SU-DHL-6 (cell line): ENCODE data around the gene PA2G4.

ENCODE experiments used
- H2AFZ ChIP-seq: fragments of 200-600 bp; sonication (generic); 2 replicates; pipeline ENCODE4 v1.6.1; 2014; ENCODE audit warnings: low read depth, mild to moderate bottlenecking, moderate library complexity, mixed read lengths, antibody characterized with exemption, low read length; ENCODE audit not compliant: severe bottlenecking
- H3F3A ChIP-seq: fragments of 200-600 bp; shearing (Covaris generic); 2 replicates; pipeline ENCODE4 v1.6.0; 2016; ENCODE audit warnings: antibody characterized with exemption, mild to moderate bottlenecking; ENCODE audit not compliant: insufficient read depth
- H3K27ac ChIP-seq: fragments of 200-600 bp; sonication (generic); 2 replicates; pipeline ENCODE4 v1.5.1; 2016; ENCODE audit warnings: low read depth, mild to moderate bottlenecking, low read length, moderate library complexity, mixed read lengths
- H3K27me3 ChIP-seq: fragments of 200-600 bp; sonication (generic), shearing (Covaris generic); 2 replicates; pipeline ENCODE4 v1.6.0; 2014; ENCODE audit warnings: mild to moderate bottlenecking, low read length
- H3K36me3 ChIP-seq: fragments of 200-600 bp; sonication (generic); 2 replicates; pipeline ENCODE4 v1.6.1; 2014; ENCODE audit warnings: mild to moderate bottlenecking, low read length, mixed read lengths
- H3K4me2 ChIP-seq: fragments of 300-600, 200-600 bp; shearing (Covaris generic), sonication (generic); 2 replicates; pipeline ENCODE4 v1.6.0; 2014; ENCODE audit warnings: low read length, low read depth, mild to moderate bottlenecking; ENCODE audit not compliant: poor library complexity, severe bottlenecking
- H3K4me3 ChIP-seq: fragments of 200-600 bp; sonication (generic); 2 replicates; pipeline ENCODE4 v1.5.1; 2014; ENCODE audit warnings: antibody characterized with exemption, low read length, mild to moderate bottlenecking, mixed read lengths; ENCODE audit not compliant: insufficient read depth, poor library complexity, severe bottlenecking
- H3K79me2 ChIP-seq: fragments of 200-600 bp; sonication (generic); 2 replicates; pipeline ENCODE4 v1.6.1; 2014; ENCODE audit warnings: mild to moderate bottlenecking, low read length, moderate library complexity; ENCODE audit not compliant: insufficient read depth
- H3K9ac ChIP-seq: fragments of 200-600 bp; sonication (generic); 2 replicates; pipeline ENCODE4 v1.7.0; 2014; ENCODE audit warnings: mild to moderate bottlenecking, low read length
- H3K9me2 ChIP-seq: fragments of 200-600 bp; sonication (generic); replicated peaks from 2 replicates; pipeline ENCODE4 v1.6.1; 2014; ENCODE audit warnings: low read length; ENCODE audit not compliant: insufficient read depth
- H3K9me3 ChIP-seq: fragments of 200-600 bp; sonication (generic); 2 replicates; pipeline ENCODE4 v1.6.1; 2014; ENCODE audit warnings: low read length, mixed read lengths; ENCODE audit not compliant: insufficient read depth
- H4K20me1 ChIP-seq: fragments of 200-600 bp; sonication (generic); 2 replicates; pipeline ENCODE4 v1.6.1; 2014; ENCODE audit warnings: low read depth, mild to moderate bottlenecking, antibody characterized with exemption, low read length, moderate library complexity, mixed read lengths
- CTCF ChIP-seq: fragments of 200-600 bp; sonication (generic); IDR thresholded peaks from one replicate; pipeline ENCODE4 v1.5.1; 2017; ENCODE audit warnings: antibody characterized with exemption, mild to moderate bottlenecking, low read length, moderate library complexity; ENCODE audit not compliant: insufficient read depth, poor library complexity, severe bottlenecking
- EZH2phosphoT487 ChIP-seq: fragments of 200-600 bp; sonication (generic), shearing (Covaris generic); conservative IDR thresholded peaks from 2 replicates; pipeline ENCODE4 v1.6.1; 2018; ENCODE audit warnings: mild to moderate bottlenecking, antibody characterized with exemption, low read length, moderate library complexity, mixed read lengths

Gene PA2G4

DNA sequence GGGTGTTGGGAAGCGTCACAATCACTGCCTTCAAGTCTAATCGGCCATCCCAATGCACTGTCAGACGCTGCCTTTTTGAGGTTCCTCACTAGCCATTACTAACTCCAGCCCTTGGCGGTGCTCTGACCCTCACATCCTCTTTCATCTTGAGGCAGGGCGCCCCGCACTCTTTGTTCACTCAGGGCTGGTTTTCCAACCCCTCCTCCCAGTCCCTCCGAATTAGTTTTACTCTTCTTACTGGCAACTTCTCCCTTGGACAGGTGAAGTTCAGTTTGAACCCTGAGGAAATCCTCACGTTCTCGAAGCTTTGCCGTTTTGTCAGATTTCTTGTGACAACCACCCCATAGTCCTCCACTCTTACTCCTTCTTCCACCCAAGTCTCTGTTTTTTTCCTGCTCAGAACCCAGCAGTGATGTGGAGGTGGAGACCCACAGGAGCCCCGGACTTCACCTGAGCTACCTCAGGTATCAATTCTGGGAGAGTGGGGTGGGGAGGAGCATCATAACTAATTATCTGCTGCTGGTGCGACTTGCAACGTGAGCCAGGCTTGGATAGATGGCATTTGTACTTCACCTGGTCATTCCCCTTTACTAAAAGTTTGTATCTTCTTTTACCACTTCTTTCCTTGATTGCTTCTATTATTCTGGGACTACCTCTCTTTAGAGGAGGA is 14.5 kb downstream of the PA2G4 start:
- H3K36me3 ChIP-seq, result peaks cover 5% of the 10 kb centered on the region; the same call in 1 of the 2 replicates
- H3K27me3 ChIP-seq, result no peaks in the 10 kb centered on the region
- peak overlapping the region; percentile 62 for H3K27ac ChIP-seq

DNA sequence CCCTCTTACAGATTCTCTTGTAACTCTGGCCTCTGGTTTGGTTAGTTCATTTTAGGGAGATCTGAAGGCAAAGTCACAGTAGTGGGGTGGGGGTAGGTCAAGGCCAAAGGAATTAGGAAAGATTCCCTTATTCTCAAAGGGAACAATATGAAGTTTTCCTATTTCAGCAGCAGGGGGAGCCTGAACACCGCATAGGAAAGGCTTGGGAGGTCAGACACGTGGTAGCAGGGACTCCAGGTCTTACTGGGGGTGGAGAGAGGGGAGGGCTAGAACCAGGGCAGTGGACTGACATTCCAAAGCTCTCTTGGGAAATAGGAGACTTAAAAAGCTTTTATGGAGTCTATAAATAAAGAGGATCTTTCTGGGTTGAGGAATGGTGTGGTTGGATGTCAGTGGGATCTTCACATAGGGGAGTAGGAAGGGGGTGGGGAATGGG is 15.0 kb downstream of the PA2G4 start:
- Histone ChIP-seq H3K4me3 (peak overlapping the region; percentile 57), H3K9me2 (no peaks in the 10 kb centered on the region), H3K36me3 (peaks cover 5% of the 10 kb centered on the region; the same call in 1 of the 2 replicates), H3K9ac (peak overlapping the region; percentile 64), H3F3A (peaks cover 41% of the 10 kb centered on the region), H3K27ac (peak overlapping the region; percentile 62), H3K9me3 (no peaks in the 10 kb centered on the region), H3K27me3 (no peaks in the 10 kb centered on the region), H3K79me2 (peaks cover 21% of the 10 kb centered on the region), H3K4me2 (peak overlapping the region; percentile 82), H4K20me1 (no peaks in the 10 kb centered on the region), H2AFZ (no peak overlapping the region)
- TF ChIP-seq EZH2phosphoT487 (no peak), CTCF (peak; percentile 77)

More for the DNA sequence above, 14.5 kb downstream of the PA2G4 start:
- Histone ChIP-seq H2AFZ (no peak overlapping the region), H3K9me2 (no peaks in the 10 kb centered on the region), H3K9me3 (no peaks in the 10 kb centered on the region), H3K79me2 (peaks cover 21% of the 10 kb centered on the region), H3K4me2 (peak overlapping the region; percentile 82), H3F3A (peaks cover 44% of the 10 kb centered on the region), H3K9ac (peak overlapping the region; percentile 64), H4K20me1 (no peaks in the 10 kb centered on the region), H3K4me3 (peak overlapping the region; percentile 57)
- TF ChIP-seq CTCF (no peak), EZH2phosphoT487 (no peak)

DNA sequence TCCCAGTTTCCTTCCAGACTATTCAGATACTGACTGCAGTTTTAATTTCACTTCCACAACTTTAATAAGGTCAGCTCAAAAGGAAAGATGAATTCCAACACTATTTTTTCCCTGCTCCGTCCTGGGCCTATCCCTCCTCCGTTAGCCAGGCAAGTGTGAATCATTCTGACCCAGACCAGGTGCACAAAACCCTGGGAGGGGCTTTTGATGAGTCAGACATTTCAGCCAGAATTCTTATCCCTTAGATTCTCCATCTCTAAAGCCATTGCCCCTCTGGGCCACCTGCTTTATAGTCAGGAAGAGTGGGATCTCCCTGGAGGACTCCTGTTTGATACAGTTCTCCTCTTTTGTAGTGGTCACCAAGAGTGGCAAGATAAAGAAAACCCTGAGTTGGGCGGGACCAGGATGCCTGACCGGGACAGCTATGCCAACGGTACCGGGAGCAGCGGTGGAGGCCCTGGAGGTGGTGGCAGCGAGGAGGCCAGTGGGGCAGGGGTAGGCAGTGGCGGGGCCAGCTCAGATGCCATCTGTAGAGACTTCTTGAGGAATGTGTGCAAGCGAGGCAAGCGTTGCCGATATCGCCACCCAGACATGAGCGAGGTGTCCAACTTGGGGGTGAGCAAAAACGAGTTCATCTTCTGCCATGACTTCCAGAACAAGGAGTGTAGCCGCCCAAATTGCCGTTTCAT is 15.9 kb downstream of the PA2G4 start:
- no peak overlapping the region for H3K4me3 ChIP-seq
- H3K27ac ChIP-seq, result no peak overlapping the region

More for the DNA sequence above, 15.9 kb downstream of the PA2G4 start:
- TF ChIP-seq EZH2phosphoT487, result no peak
- no peak for TF ChIP-seq CTCF
- Histone ChIP-seq H3K4me2 (peak overlapping the region; percentile 82), H2AFZ (no peak overlapping the region), H3K9me3 (no peaks in the 10 kb centered on the region), H3K36me3 (peaks cover 5% of the 10 kb centered on the region; the same call in 1 of the 2 replicates), H3K9ac (peak overlapping the region; percentile 64; the same call in 1 of the 2 replicates), H4K20me1 (no peaks in the 10 kb centered on the region), H3K79me2 (peaks cover 21% of the 10 kb centered on the region), H3K27me3 (no peaks in the 10 kb centered on the region), H3K9me2 (no peaks in the 10 kb centered on the region), H3F3A (peaks cover 39% of the 10 kb centered on the region)
